ENCODE results near the gene PRPF38B.
A peak's percentile ranks its signal among the peaks of the same experiment; 100 is the strongest.

The PRPF38B gene

DNA sequence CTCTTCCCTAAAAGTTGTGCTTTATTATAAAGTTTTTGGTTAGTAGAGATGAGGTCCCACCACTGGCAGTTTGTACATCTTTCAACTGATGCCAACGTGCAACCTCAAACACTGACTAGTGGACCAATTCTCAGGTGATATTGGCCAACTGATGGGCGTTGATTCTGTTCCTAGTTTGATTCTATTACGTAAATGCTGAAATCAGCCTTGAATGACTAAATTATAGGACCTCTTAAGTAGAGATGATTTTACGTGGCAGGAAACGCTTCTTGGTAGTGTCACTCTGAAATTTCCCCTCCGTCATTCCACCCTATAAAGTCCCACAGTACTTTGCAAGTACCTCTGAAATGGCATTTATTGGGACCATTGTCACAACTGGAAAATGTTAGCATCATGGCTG lies 11.8 kb downstream of the PRPF38B start:
- H3K4me2 ChIP-seq = no peak overlapping the region
- no peak overlapping the region for H3K4me3 ChIP-seq (IDR thresholded peaks at IDR 0.05; ENCODE audit: insufficient read depth, low read depth, low read length)
- H2AFZ ChIP-seq (ENCODE audit: low read depth) = no peak overlapping the region
- no peak overlapping the region for H3K9ac ChIP-seq
- H3K36me3 ChIP-seq (ENCODE audit: insufficient read depth) = 0 out of 2 replicates have a peak, but pooled peaks cover 2% of the 10 kb centered on the region
- TF ChIP-seq, protein P1, sequence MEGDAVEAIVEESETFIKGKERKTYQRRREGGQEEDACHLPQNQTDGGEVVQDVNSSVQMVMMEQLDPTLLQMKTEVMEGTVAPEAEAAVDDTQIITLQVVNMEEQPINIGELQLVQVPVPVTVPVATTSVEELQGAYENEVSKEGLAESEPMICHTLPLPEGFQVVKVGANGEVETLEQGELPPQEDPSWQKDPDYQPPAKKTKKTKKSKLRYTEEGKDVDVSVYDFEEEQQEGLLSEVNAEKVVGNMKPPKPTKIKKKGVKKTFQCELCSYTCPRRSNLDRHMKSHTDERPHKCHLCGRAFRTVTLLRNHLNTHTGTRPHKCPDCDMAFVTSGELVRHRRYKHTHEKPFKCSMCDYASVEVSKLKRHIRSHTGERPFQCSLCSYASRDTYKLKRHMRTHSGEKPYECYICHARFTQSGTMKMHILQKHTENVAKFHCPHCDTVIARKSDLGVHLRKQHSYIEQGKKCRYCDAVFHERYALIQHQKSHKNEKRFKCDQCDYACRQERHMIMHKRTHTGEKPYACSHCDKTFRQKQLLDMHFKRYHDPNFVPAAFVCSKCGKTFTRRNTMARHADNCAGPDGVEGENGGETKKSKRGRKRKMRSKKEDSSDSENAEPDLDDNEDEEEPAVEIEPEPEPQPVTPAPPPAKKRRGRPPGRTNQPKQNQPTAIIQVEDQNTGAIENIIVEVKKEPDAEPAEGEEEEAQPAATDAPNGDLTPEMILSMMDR (conservative IDR thresholded peaks at IDR 0.05; ENCODE audit: low read depth, low read length) = no peak
- H3K27ac ChIP-seq = no peak overlapping the region
- H3K27me3 ChIP-seq (ENCODE audit: insufficient read depth, low read depth) = no peaks in the 10 kb centered on the region
- no peaks in the 10 kb centered on the region for H4K20me1 ChIP-seq (ENCODE audit: insufficient read depth)
- H3K79me2 ChIP-seq (ENCODE audit: insufficient read depth, low read depth) = no peaks in the 10 kb centered on the region
- no peaks in the 10 kb centered on the region for H3K4me1 ChIP-seq (ENCODE audit: low read depth, poor library complexity, severe bottlenecking)

DNA sequence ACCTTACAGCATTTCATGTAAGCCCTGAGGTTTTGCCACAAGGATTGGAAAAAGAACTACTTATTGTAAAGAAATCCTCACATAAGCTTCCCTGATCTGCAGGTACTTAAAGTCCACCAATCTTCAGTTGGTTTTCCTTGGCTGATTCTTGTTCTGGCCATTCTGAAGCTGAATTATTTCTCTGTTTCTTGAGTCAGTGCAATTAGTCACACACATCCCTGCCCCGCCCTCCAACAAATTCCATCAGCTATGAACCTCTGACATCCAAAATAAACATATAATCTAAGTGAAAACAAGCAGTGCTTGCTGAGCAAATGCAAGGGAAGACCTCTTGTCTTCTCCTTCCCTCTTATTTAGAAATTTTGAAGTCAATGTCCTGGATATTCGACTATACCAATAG lies 12.4 kb downstream of the PRPF38B start:
- H3K4me1 ChIP-seq (ENCODE audit: low read depth, poor library complexity, severe bottlenecking) = no peaks in the 10 kb centered on the region

DNA sequence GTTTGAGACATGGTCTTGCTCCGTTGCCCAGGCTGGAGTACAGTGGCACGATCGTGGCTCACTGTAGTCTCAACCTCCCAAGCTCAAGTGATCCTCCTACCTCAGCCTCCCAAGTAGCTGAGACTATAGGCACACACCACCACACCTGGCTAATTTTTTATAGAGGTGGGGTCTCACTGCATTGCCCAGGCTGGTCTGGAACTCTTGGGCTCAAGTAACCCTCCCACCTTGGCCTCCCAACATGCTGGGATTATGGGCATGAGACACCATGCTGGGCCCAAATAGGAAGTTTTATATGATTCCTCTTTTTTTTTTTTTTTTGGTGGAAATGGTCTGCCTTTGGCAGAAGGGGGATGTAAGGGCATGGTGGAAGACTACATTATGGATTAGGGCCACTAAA lies 14.5 kb downstream of the PRPF38B start:
- Histone ChIP-seq H4K20me1 (ENCODE audit: insufficient read depth) (no peaks in the 10 kb centered on the region), H3K4me2 (no peak overlapping the region), H3K27me3 (ENCODE audit: insufficient read depth, low read depth) (no peaks in the 10 kb centered on the region), H2AFZ (ENCODE audit: low read depth) (no peak overlapping the region), H3K9ac (no peak overlapping the region), H3K79me2 (ENCODE audit: insufficient read depth, low read depth) (no peaks in the 10 kb centered on the region), H3K4me1 (ENCODE audit: low read depth, poor library complexity, severe bottlenecking) (no peaks in the 10 kb centered on the region), H3K27ac (no peak overlapping the region), H3K4me3 (IDR thresholded peaks at IDR 0.05; ENCODE audit: insufficient read depth, low read depth, low read length) (no peak overlapping the region), H3K36me3 (ENCODE audit: insufficient read depth) (no peaks in the 10 kb centered on the region)
- TF ChIP-seq, protein P1 (conservative IDR thresholded peaks at IDR 0.05; ENCODE audit: low read depth, low read length) = no peak

More for the DNA sequence above, 12.4 kb downstream of the PRPF38B start:
- H3K4me2 ChIP-seq = no peak overlapping the region
- H3K79me2 ChIP-seq (ENCODE audit: insufficient read depth, low read depth) = no peaks in the 10 kb centered on the region
- H3K27me3 ChIP-seq (ENCODE audit: insufficient read depth, low read depth) = no peaks in the 10 kb centered on the region
- 0 out of 2 replicates have a peak, but pooled peaks cover 2% of the 10 kb centered on the region for H3K36me3 ChIP-seq (ENCODE audit: insufficient read depth)
- no peak overlapping the region for H3K4me3 ChIP-seq (IDR thresholded peaks at IDR 0.05; ENCODE audit: insufficient read depth, low read depth, low read length)
- no peaks in the 10 kb centered on the region for H4K20me1 ChIP-seq (ENCODE audit: insufficient read depth)
- no peak overlapping the region for H3K9ac ChIP-seq
- H2AFZ ChIP-seq (ENCODE audit: low read depth) = no peak overlapping the region
- H3K27ac ChIP-seq = no peak overlapping the region
- TF ChIP-seq, protein P1 (conservative IDR thresholded peaks at IDR 0.05; ENCODE audit: low read depth, low read length) = no peak

DNA sequence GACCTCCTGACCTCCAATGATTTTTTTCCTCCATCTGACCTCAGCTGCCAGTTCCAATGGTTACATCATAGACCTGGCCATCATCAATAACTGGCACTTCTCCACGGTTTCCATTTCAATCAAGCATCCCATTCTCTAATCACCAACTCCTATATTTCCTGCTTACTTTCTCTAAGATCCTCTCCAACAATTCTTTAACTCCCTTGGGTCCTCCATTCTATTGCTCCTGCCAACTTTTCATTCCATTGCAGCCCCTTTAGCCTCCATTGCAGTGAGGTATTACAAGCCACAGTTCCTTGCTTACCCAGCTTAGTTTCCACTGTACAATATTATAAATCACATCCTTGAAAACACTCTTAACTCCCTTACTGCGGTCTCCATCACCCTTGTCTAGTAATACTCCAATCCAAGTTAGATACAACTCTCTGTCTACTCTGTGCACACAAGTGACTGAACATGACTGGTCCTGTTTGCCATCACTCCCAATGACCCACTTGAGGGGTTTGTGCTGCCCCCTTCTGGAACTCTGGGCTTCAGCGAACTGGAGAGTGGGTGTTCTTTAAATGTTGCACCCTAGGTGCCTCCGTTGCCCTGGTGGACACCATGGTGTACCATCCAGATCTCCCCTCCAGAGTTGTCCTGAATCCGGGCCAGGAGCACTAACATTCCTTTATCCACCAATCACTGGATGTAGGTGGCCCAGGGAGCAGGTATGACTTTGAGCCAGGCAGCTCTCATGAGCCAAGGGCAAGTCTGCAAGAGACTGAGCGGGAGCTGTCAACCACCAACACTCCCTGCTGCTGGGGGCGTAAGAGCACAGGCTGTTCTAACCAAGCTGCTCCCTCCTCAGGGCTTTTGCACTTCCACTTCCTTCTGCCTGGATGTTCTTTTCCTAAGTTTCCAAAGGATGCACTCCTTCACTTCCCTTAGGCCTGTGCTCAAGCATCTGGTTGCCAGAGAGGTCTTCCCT lies 16.9 kb downstream of the PRPF38B start:
- H3K9ac ChIP-seq = no peak overlapping the region
- H4K20me1 ChIP-seq (ENCODE audit: insufficient read depth) = no peaks in the 10 kb centered on the region
- no peaks in the 10 kb centered on the region for H3K79me2 ChIP-seq (ENCODE audit: insufficient read depth, low read depth)
- TF ChIP-seq, protein P1 (conservative IDR thresholded peaks at IDR 0.05; ENCODE audit: low read depth, low read length) = 0 out of 2 replicates have a peak, but pooled peaks have one; percentile 20
- no peak overlapping the region for H2AFZ ChIP-seq (ENCODE audit: low read depth)
- H3K27me3 ChIP-seq (ENCODE audit: insufficient read depth, low read depth) = no peaks in the 10 kb centered on the region
- no peak overlapping the region for H3K4me2 ChIP-seq
- no peak overlapping the region for H3K27ac ChIP-seq
- H3K4me1 ChIP-seq (ENCODE audit: low read depth, poor library complexity, severe bottlenecking) = no peaks in the 10 kb centered on the region
- H3K4me3 ChIP-seq (IDR thresholded peaks at IDR 0.05; ENCODE audit: insufficient read depth, low read depth, low read length) = no peak overlapping the region
- no peaks in the 10 kb centered on the region for H3K36me3 ChIP-seq (ENCODE audit: insufficient read depth)
